Body of pancreas (tissue), 4 donors: ENCODE data around the gene BANP.
"Not testable (repeated sequence)": the region's sequence is repeated elsewhere in the genome, so short reads cannot be mapped to it uniquely, and the experiment has no call there.

ENCODE experiments used
- CTCF ChIP-seq, 7 experiments: fragments of 450-650 bp in 4 of 7; fragments of 200-600 bp in 3 of 7; sonication (generic) in 3 of 7; IDR thresholded peaks; one replicate each; pipeline ENCODE4 v1.5.1; 2016 to 2019; ENCODE audit warnings: antibody characterized with exemption in 7 of 7
- POLR2A ChIP-seq, 3 donors: fragments of 450-650 bp; IDR thresholded peaks; one replicate each; pipeline ENCODE4 v1.6.1; 2016; ENCODE audit warnings: antibody characterized with exemption in 3 of 3, mild to moderate bottlenecking in 2 of 3

DNA sequence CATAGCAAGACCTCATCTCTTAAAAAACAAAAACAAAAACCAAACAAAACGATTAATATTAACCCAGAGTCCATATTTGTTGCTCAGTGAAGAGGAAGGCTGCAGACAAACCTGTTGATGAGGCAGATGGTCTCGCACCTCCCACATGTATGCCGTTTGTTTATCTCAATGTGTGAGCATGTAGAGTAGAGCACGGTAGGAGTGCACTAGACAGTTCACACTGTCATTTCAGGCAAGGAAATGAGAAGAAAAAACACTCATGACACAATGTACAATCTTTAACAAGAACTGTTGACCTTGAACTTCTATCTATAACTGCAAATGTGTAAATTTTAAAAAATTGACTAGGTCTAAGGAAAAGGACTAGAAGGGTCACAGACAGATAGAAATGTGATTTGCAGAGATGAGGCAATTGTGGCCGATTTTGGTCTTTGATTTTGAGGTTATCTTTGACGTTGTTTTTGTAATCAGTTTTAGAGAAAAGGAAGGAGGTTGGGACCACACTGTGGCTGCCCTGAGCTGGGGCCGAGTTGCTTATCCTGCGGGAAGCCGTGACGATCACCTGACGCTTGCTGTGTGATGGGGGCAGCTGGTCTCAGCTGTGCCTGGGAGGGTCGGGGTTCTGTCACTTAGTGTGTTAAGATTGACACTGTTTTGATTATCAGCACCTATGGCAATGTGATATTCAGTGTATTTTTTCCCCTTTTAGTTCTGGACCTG lies 28.8 kb downstream of the BANP start:
- not testable (repeated sequence) for TF ChIP-seq POLR2A, CTCF (IDR thresholded peaks at IDR 0.05)
